Peyer's patch (tissue), 4 donors: ENCODE measurements around the gene NOPCHAP1.

Experiments used
- POLR2A ChIP-seq, 2 donors: fragments of 450-650 bp; IDR thresholded peaks; one replicate each; pipeline ENCODE4 v1.5.1; 2017; ENCODE audit warnings: antibody characterized with exemption in 2 of 2, mild to moderate bottlenecking in 2 of 2, moderate library complexity in 2 of 2
- TF ChIP-seq, protein P1 (sequence below), 6 experiments: fragments of 450-650 bp in 4 of 6; fragments of 200-600 bp in 2 of 6; sonication (generic) in 1 of 6; IDR thresholded peaks; one replicate each; pipeline ENCODE4 v1.5.1; 2017 to 2019; ENCODE audit warnings: antibody characterized with exemption in 6 of 6, mild to moderate bottlenecking in 3 of 6, moderate library complexity in 1 of 6

DNA sequence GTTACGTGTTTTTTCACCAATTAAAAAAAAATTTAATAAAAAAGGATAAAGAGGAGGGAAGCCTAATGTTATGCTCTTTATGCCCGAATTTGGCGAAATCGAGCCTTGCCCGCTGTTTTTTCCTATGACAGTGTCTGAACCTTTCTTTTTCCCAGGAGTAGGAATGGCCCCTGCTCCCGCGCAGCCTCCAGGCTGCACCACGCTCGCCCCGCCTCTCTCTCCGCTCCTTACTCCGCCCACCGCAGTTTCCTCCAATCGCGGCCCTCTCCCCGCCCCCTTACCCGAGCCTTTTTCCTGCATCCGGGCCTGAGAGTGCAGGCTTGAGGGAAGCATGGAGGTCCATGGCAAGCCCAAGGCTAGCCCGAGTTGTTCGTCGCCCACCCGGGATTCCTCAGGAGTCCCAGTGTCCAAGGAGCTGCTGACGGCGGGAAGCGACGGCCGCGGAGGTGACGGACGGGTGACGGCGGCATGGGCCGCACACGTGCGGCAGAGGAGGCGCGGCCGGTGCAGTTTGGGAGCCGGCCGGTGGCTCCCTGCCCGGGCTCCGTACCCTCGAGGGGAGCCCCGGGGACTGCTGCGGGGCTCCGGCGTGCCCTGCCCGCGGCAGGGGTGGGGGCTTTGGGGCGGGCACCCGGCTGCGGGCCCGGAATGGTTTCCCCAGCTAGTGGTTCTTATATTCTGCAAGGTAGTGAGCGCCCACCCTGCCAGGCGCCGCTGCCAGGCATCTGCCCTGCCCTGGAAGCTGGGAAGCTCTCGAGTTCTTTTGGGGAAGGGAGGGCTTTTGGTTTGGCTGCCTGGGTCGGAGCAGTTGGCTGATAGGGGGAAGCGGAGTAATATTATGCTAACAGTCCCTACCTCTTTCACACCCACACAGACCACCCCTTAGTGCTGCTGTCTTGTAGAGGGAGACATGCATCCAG, at the start of gene NOPCHAP1:
- TF ChIP-seq, protein P1, sequence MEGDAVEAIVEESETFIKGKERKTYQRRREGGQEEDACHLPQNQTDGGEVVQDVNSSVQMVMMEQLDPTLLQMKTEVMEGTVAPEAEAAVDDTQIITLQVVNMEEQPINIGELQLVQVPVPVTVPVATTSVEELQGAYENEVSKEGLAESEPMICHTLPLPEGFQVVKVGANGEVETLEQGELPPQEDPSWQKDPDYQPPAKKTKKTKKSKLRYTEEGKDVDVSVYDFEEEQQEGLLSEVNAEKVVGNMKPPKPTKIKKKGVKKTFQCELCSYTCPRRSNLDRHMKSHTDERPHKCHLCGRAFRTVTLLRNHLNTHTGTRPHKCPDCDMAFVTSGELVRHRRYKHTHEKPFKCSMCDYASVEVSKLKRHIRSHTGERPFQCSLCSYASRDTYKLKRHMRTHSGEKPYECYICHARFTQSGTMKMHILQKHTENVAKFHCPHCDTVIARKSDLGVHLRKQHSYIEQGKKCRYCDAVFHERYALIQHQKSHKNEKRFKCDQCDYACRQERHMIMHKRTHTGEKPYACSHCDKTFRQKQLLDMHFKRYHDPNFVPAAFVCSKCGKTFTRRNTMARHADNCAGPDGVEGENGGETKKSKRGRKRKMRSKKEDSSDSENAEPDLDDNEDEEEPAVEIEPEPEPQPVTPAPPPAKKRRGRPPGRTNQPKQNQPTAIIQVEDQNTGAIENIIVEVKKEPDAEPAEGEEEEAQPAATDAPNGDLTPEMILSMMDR (IDR thresholded peaks at IDR 0.05) = no peak
- peak; percentile 36 to 64 for TF ChIP-seq POLR2A (IDR thresholded peaks at IDR 0.05)
